Lower lobe of right lung (tissue), 2 donors: ENCODE measurements around the gene COL12A1. TPM values are rescaled to one million over a fixed set of nuclear protein-coding genes. Genes with fewer than 3 reads are reported as not detected.

Experiments used
- ATAC-seq, 2 donors: fragments of 200-7000 bp; cut with Tn5 transposase; one replicate each; pipeline ENCODE4 v1.9.1; 2020 to 2022; ENCODE audit warnings: mild to moderate bottlenecking in 2 of 2, moderate library complexity in 2 of 2
- DNase-seq: peaks from one replicate; pipeline ENCODE4 v3.0.0-alpha.2; 2020
- H3K27ac ChIP-seq: fragments of 200-600 bp; one replicate; pipeline ENCODE4 v1.8.0; 2022
- H3K27me3 ChIP-seq: fragments of 200-600 bp; one replicate; pipeline ENCODE4 v1.8.0; 2022; ENCODE audit warnings: low read depth
- H3K36me3 ChIP-seq: fragments of 200-600 bp; one replicate; pipeline ENCODE4 v1.8.0; 2022; ENCODE audit warnings: mild to moderate bottlenecking
- H3K4me1 ChIP-seq: fragments of 200-600 bp; one replicate; pipeline ENCODE4 v1.8.0; 2022
- H3K4me3 ChIP-seq: fragments of 200-600 bp; one replicate; pipeline ENCODE4 v1.8.0; 2022; ENCODE audit warnings: mild to moderate bottlenecking
- H3K9me3 ChIP-seq: fragments of 200-600 bp; one replicate; pipeline ENCODE4 v1.8.0; 2022
- intact Hi-C: fragments of 100-400 bp; cut with DNase I; formaldehyde crosslinking; loops from one replicate; pipeline ENCODE4 v1.11.0; 2022
- total RNA-seq: library from RNA; stranded (reverse); fragmentation: NEBNext Ultra II Directional; extraction: Animal tissue kit (Norgen Biotek cat#: 25700); gene quantifications from one replicate; pipeline ENCODE4 v1.2.1, GENCODE V29; 2021
- TF ChIP-seq, protein P1 (sequence below): fragments of 200-600 bp; IDR thresholded peaks from one replicate; pipeline ENCODE4 v1.8.0; 2022; ENCODE audit warnings: antibody characterized with exemption, mild to moderate bottlenecking
- donor health status: DM: no; HTN: yes; CAD: no; lungs with severe emphysema.

The COL12A1 gene
- total RNA-seq, 1 donor from 2014 or later: 36.6 TPM

DNA sequence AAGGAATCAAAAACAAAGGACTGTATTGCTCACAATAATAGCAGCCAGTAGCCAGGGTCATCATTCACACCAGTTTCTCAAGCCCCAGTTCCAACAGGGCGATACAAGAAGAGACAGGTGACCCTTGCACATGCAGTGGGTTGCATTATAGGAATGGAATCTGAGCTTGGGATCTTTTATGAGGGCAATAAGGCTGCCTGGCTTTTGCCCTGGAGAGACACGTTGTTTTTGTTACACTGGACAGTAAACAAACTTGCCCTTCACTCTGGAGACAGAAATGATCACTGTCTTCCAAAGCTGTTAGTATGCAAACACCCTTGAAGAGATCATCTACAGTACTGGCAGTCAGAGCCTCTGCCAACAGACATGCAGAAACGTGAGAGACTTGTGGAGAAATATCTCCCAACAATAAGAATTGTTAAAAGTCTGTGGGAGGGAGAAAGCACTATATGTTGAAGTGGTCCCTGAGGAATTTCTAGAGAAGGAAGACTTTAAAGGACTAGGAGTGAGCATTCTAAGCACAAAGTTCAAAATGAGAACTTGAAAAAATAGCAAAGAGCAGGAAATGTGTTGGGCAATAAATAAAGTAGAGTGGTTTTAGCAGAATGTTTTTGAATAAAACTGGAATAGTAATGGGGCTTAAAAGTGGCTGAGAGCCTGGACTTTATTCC lies 6.2 kb upstream of the COL12A1 start:
- ATAC-seq: no peak
- Histone ChIP-seq H3K4me1 (peaks cover 26% of the 10 kb centered on the region), H3K27me3 (peaks cover 17% of the 10 kb centered on the region), H3K27ac (no peak overlapping the region), H3K36me3 (no peaks in the 10 kb centered on the region), H3K4me3 (no peak overlapping the region), H3K9me3 (no peaks in the 10 kb centered on the region)
- TF ChIP-seq, protein P1, sequence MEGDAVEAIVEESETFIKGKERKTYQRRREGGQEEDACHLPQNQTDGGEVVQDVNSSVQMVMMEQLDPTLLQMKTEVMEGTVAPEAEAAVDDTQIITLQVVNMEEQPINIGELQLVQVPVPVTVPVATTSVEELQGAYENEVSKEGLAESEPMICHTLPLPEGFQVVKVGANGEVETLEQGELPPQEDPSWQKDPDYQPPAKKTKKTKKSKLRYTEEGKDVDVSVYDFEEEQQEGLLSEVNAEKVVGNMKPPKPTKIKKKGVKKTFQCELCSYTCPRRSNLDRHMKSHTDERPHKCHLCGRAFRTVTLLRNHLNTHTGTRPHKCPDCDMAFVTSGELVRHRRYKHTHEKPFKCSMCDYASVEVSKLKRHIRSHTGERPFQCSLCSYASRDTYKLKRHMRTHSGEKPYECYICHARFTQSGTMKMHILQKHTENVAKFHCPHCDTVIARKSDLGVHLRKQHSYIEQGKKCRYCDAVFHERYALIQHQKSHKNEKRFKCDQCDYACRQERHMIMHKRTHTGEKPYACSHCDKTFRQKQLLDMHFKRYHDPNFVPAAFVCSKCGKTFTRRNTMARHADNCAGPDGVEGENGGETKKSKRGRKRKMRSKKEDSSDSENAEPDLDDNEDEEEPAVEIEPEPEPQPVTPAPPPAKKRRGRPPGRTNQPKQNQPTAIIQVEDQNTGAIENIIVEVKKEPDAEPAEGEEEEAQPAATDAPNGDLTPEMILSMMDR: no peak
- intact Hi-C loops: no loop called here
- DNase-seq: no peak

DNA sequence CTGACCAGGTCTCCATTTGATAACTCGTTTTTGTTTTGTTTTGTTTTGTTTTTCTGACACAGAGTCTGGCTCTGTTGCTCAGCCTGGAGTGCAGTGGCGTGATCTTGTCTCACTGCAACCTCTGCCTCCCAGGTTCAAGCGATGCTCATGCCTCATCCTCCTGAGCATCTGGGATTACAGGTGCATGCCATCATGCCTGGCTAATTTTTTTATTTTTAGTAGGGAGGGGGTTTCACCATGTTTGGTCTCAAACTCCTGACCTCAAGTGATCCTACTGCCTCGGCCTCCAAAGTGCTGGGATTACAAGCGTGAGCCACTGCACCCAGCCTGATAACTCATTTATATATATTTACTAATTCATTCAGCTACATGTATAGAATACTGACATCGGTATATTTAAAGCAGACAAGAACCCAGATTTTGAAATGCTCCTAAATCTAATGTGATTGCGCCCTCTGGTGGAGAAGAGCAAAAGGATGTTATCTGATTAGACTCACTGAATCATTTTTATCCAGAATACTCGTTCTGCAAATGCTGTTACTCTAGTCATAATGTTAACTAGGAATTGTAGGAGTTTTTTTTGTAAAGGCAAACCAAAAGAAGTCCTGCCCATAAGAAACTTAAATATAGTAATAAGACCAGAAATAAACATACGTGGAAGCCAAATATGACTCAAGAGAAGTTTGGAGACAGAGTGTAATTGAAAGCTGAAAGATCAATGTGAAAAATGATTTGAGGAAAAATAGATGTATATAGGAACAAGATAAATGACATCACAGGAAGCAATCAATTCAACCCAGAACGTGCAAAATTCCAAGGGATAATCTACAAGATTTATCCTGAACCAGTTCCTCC lies 5.3 kb upstream of the COL12A1 start:
- no peak for DNase-seq
- Histone ChIP-seq H3K9me3 (no peaks in the 10 kb centered on the region), H3K27ac (no peak overlapping the region), H3K27me3 (peaks cover 26% of the 10 kb centered on the region), H3K36me3 (no peaks in the 10 kb centered on the region), H3K4me3 (no peak overlapping the region), H3K4me1 (peaks cover 35% of the 10 kb centered on the region)
- TF ChIP-seq, protein P1: peak; percentile 78
- no peak for ATAC-seq
- intact Hi-C loops: no loop called here

DNA sequence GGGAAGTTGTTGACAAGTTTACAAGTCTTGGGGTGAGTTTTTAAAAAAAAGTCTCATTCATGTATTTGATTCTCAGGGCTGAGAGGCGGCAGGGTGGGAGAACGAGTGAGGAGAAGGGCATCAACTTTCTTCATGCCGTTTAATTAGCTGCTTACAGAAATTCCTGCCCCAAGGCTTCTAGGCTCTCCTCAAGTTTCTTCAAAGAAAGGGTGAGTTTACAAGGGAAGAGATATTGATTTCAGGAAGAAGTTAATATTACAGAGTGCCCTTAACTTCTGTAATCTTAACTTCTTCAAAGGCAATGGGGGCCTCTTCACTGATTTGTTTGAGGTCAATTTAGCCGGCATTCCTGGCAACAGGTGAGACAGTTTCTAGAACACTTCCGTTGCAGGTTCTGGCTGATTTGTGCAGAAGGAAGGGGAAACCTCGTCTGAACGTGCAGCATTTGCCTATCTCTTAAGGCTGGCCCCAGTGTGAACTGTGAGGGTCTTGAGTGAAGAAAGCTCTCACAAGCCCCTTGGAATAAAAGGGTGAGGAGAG lies 3.4 kb upstream of the COL12A1 start:
- DNase-seq (no peak), ATAC-seq (no peak)
- Histone ChIP-seq H3K27me3 (peaks cover 44% of the 10 kb centered on the region), H3K4me3 (no peak overlapping the region), H3K36me3 (no peaks in the 10 kb centered on the region), H3K27ac (no peak overlapping the region), H3K9me3 (no peaks in the 10 kb centered on the region), H3K4me1 (peaks cover 54% of the 10 kb centered on the region)
- TF ChIP-seq, protein P1: peak; percentile 5
- intact Hi-C loops: no loop called here

DNA sequence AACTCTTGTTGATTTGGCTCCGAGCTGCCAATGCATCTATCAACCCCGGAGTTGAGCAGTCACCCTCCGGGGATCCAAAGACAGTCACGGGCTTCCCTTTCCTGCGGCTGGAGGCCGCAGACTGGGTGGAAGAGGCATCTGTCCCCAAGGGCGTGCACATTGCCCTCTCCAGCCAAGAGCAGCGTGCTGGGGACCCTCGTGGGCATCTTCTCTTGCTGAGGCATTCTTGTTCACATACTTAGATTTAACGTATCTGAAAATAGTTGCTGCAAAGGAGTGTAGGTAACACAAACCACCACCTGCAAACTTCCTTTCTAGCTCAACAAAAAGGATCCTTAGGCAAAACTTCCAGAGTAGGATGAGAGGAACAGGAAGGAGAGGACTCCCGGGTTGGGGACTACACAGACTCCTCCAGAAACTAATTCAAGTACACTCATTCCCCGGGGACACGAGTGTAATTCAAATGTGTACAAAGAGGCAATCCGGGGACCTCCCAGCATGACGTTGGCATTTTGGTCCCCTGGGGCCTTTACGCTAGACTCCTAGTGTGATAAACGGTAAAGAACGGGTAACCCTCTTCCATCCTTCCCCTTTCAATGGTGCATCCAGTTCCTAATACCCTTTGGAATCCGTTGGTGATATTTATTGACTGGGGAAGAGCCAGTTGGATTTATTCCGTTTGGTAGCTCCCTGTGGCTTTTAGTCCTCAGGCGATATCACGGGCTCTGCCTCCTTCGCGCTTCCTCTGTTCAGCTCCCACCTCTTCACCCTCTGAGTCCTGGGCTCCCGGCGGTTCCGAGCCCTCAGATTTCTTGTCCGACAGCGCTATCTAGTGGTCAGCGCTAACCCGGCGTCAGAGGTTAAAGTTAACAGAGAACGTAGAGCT lies 2.7 kb upstream of the COL12A1 start:
- peak overlapping the region; percentile 39 for H3K4me3 ChIP-seq
- TF ChIP-seq, protein P1: peak; percentile 87
- DNase-seq (peak; percentile 84), ATAC-seq (peak; percentile 59 to 81)
- H3K27ac ChIP-seq: no peak overlapping the region
- no peaks in the 10 kb centered on the region for H3K9me3 ChIP-seq
- no peaks in the 10 kb centered on the region for H3K36me3 ChIP-seq
- H3K4me1 ChIP-seq: peaks cover 61% of the 10 kb centered on the region
- intact Hi-C loops: no loop called here
- H3K27me3 ChIP-seq: peaks cover 44% of the 10 kb centered on the region
